NCI-H1694 (cell line): Measurements from ENCODE around the gene MIPOL1.
"Not testable (repeated sequence)": the region's sequence is repeated elsewhere in the genome, so short reads cannot be mapped to it uniquely, and the experiment has no call there.

ENCODE experiments used
- DNase-seq: peaks from one replicate; lab custom pipeline; 2025; lab: John Stamatoyannopoulos, UW

Gene MIPOL1, protein sequence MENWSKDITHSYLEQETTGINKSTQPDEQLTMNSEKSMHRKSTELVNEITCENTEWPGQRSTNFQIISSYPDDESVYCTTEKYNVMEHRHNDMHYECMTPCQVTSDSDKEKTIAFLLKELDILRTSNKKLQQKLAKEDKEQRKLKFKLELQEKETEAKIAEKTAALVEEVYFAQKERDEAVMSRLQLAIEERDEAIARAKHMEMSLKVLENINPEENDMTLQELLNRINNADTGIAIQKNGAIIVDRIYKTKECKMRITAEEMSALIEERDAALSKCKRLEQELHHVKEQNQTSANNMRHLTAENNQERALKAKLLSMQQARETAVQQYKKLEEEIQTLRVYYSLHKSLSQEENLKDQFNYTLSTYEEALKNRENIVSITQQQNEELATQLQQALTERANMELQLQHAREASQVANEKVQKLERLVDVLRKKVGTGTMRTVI

DNA sequence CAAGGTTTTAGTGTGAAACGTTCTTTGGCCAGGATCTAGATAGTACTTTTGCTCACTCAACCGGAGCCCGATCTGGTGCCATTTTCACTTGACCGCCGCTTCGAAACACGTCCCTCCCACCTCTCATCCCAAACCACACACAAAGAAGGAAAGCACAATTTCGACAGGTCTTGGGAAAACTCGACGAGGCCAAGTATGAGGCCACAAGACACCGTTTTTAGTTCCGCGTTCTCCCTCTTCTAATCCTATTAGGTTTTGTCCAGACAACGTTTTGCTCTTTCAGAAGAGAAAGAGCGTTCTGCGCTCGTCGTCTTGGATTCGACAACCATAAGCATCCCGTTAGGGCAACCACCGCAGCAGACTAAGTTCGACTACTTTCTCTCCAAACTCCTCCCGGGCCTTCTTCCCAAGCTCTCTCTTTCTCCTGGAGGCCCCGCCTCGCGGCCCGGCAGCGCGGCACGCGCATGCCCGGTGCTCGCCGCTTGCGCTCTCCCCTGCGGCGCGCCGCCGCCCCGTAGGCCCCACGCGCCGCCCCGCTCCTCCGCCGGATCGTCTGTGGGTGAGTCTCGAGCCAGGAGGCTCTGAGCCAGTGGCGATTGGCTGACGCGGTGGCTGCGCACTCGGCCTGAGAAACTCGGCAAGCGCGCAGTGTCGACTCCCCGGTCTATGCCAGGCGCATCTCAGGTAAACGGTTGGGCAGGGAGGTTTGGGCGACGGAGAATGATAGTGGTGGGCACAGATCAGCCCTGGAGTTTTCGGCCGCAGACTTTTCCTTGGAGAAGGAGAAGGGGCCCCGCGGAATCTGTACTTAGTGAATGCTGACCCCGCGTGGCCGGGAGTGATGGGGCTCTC, at the start of gene MIPOL1:
Gene MIPOL1 (plus strand): TSS at position 517 of the 852 bp plus-strand sequence. CDS start 49,952 bp downstream, outside the sequence.
- peak; percentile 33 for DNase-seq

DNA sequence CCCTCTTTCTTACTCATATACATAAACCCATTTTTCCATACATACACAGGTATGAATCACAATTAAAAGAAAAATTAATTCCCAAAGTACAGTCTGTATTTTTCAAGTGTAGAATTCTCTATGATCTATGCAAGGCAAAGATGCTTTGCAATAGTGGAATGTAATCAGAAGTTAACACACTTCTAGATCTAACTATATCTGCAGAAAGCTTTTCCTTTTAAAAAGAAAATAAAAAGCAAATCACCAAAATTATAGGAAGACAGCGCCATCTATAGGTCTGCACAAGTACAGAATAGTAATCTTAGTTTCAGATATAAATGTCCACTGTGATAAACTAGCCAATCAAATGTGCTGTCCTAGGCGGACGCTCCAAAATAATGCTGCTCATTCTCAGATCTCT, 47.3 kb upstream of the MIPOL1 start:
- DNase-seq = peak; percentile 65

DNA sequence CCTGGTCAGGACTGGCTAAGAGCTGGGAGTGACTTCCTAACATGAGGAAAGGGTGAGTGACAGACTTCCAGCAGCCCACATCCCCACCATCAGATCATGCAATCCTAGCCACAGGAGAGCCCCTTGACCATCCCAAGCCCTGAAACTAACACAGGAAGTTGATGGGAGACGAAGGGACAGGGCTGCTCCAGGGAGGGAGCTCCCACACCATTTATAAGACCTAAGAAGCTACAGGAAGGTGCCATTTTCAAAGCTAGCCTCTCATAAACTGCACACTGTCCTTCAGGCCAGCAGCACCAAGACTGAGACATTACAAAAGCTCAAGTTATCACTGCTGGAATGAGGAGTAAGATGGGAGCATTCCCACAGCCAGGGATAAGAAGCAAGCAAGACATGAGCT, 44.7 kb upstream of the MIPOL1 start:
- no peak for DNase-seq

DNA sequence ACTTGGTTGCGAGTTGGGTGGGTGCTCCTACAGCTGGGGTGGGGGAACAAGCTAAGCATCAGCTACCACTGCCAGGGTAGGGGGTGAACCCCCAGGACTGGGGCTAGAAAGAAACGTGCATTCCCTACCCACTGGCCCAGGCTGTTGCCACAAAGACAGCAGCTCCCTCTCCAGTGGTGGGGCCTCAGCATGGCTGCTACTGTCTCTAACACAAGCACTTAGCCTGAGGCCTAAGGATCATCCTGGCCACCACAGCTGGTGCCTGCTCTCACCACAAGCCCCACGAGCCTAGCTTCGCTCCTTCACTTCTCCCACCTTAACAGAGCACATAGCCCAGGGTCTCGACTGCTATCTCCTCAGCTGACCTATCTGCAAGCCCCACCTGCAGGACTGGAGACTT, 44.3 kb upstream of the MIPOL1 start:
- no peak for DNase-seq

DNA sequence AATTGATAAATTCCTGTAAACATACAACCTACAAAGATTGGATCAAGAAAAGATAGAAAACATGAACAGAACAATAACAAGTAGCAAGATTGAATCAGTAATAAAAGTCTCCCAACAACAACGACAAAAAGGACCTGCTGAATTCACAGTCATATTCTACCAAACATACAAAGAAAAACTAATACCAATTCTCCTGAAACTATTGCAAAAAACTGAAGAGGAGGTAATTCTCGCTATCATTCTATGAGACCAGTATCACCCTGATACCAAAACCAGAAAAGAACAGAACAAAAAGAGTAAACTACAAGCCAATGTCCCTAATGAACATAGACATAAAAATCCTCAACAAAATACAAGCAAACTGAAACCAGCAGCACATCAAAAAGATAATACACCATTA, 39.8 kb upstream of the MIPOL1 start:
- no peak for DNase-seq

DNA sequence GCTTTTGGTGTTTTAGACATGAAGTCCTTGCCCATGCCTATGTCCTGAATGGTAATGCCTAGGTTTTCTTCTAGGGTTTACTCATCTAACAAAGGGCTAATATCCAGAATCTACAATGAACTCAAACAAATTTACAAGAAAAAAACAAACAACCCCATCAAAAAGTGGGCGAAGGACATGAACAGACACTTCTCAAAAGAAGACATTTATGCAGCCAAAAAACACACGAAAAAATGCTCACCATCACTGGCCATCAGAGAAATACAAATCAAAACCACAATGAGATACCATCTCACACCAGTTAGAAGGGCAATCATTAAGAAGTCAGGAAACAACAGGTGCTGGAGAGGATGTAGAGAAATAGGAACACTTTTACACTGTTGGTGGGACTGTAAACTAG, 35.4 kb upstream of the MIPOL1 start:
- DNase-seq = not testable (repeated sequence)

DNA sequence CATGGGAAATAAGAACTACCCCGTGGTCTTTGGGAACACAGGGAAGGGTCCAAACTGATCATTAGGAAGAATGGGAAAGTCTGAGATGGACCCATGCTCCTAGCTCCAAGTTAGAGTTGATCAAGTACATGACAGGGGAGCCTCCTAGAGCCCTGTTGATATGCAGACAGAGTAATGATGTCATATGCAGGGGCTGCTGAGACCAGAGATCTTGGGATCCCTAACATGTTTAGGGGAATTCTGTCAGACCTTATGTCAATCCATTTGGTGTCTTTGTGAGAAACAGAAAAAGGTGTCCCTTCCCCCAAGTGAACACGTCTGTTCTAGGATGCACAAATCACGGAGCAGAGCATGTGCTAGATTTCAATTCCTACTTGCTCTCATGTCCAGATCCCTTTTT, 31.9 kb upstream of the MIPOL1 start:
- DNase-seq = no peak

DNA sequence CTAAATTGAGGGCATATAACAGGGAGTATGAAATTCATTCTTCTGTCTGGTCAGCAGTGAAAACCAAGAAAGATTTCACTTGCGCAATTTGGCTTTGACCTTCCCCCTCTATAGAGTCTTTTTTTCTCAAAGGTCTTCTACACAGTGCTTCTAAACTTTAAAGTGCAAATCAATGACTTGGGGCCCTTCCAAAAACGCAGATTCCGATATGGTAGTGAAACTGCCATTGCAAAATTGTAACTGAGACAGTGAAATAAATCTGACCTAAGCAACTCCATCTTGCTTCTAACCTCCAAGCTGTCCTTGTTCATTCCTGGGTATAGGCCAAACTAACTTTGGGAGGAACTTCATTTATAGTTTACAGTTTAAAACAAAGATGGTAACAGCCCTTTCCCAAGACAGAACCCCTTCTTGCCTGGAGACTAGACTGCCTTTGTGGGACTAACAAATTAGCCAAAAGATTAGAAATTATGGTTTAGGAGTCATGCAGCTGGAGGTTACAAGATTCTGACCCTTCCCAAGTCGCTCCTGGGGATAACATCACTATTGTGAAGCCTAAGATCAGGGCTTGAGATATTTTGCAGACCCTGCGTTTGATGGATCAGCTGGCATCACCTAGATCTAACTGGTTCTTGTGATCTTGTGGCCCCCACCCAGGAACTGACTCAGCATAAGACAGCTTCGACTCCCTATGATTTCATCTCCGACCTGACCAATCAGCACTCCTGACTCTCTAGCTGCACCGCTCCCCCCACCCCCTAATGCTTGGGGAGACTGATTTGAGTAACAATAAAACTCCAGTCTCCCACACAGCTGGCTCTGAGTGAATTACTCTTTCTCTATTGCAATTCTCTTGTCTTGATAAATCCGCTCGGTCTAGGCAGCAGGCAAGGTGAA, 30.3 kb upstream of the MIPOL1 start:
- DNase-seq = no peak

DNA sequence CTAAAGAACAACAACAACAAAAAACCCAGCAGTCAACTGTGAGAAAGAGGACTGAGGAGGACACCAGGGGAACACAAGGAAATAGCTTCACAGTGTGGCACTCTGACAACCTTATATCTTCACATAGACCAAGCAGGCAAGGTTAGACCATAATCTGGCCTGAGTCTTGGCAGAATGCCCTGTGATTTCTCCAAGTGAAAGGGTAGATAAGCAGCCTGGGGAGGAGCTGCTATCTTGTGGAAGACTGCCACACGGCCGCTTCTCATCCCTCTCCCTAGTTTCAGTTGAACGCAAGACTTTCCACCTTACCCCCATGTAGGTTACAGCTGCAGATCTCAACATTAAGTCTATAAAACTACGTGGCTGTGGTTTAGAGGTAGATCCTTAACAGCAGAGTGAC, 29.0 kb upstream of the MIPOL1 start:
- no peak for DNase-seq

DNA sequence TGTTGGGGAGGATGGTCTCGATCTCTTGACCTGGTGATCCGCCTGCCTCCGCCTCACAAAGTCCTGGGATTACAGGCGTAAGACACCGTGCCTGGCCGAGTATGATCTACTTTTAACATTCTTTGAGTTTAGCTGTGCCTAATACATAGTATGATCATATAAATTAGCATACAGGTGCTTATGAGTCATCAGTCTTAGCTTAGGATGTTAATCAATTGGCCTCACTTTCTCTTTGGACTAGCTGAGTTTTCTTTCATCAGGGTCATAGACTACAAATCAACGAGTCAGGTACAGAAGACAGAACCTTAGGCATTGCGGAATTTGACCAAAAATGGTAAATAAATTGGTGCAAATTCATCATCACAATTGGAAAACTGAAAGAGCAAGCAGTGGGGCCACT, 27.5 kb upstream of the MIPOL1 start:
- no peak for DNase-seq

DNA sequence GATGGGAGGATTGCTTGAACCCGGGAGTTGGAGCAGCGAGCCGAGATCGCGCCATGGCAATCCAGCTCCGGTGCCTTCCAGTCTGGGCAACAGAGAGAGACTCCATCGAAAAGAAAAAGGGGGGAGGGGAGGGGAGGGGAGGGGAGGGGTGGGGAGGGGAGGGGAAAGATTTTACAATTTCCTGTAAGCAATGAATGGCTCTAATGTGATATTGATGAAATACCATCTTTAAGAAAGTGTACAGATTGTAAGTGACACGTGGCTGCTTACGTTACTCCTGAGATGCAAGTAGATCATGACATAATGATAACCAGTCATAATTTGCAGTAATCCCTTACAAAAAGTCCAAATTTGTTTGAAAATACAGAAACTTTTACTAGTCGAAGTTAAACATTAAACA, 26.7 kb upstream of the MIPOL1 start:
- no peak for DNase-seq

DNA sequence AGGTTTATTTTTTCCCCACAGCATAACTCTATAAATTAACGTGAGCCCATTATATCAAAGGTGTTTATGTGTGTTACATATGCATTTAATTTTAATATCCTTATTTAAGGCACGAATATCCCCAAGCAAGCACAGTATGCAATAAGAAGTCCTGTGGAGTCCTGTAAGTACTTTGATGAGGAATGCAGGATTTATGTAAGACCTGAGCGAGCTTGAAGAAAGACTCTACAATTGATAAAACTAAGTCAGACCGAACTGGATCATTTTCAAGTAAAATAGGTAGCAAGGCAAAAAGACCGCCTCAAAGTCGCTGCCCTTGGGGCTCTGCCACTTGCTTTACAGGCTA, 26.1 kb upstream of the MIPOL1 start:
- no peak for DNase-seq

DNA sequence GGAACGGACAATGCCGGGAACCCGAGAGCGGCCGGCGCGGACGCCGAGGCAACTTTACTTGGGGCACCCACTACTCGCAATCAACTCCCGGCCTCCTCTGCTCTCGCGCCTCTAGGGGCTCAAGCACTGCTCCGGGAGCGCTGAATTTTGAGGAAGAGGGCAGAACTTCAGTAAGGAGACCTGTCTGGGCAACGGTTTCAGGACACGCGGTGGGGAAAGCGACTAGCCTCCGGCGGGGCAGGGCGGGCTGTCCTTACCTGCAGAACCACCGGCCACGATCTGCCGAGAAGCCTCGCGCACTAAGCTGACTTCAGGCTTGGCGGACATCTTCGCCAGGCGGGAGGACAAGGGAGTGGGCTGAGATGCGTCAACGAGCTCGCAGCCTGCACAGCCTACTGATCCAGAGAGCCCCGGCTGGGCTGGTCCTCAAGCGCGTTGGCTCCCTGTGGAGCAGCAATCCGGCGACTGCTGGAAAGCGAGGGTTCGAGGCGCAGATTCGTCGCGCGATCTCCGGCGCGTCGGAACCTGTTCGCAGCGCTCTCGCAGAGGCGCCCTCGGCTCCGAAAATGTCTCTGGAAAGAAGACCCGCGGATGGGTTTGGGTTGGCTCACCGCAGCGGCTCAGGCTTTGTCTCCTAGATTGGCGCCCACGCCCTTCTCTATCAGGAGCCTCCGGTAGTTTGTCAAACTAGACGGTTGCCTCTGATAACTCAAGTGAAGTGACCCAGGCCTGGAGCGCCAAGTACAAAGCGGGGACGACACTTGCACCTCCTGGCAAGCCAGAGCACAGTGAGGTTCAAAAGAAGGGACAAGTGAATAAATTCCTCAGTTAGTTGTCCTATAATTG, 25.5 kb upstream of the MIPOL1 start, which contains the start of gene SLC25A21:
Gene SLC25A21 (minus strand): TSS at position 583 of the 846 bp plus-strand sequence.
- DNase-seq = peak; percentile 75

DNA sequence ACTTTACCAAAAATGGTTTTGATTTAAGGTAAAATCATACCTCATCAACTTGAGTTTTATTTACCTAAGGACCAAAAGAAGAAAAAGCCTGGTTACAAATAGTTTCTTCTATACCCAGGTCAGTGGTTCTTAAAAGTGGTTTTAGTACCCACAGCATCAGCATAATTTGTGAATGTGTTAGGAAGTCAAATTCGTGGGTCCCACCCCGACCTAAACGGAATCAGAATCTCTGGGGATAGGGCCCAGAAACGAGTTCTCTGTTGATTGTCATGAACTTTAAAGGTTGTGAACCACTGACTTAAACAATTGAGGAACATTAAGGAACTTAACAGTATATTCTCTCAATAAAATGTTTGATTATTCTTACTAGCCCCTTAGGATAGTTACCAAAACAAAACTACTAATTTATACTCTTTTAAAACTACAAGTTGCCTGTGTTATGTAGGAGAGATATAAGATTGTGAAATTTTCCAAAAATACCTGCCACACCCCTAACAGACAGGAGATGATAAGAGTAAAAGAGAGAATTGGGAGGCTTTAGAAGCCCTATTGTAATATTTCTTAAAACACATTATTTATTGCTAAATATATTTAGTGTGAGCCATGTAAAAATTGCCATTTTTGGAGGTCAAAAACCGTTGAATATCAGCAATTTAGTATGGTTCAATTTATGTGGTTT, 24.7 kb upstream of the MIPOL1 start:
- no peak for DNase-seq

DNA sequence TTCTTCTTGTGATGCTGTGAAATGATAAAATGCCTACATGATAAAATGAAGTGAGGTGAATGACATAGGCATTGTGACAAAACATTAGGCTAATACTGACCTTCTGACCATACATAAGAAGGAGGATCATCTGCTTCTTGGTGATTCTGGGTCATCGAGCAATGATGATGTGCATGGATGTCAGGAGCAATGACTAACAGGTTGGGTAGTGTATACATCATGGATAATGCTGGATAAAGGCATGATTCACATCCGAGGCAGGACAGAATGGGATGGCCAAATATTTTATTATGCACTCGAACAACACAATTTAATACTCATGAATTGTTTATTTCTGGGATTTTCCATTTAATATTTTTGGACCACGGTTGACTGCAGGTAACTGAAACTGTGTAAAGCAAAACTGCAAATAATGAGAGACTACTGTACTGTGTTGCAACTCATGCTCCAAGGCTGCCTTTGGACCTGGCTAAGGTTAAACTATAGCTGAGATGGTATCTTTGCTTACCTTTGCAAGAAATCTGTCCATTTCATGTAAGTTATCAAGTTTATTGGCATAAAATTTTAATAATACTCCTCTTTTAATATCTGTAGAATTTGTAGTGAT, 17.7 kb upstream of the MIPOL1 start:
- no peak for DNase-seq

DNA sequence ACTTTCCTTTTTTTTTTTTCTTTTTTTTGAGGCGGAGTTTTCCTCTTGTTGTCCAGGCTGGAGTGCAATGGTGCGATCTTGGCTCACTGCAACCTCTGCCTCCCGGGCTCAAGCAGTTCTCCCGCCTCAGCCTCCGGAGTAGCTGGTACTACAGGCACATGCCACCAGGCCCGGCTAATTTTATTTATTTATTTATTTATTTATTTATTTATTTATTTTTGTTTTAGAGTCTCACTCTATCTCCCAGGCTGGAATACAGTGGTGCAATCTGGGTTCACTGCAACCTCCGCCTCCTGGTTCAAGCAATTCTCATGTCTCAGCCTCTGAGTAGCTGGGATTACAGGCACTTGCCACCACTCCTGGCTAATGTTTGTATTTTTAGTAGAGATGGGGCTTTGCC, 16.9 kb upstream of the MIPOL1 start:
- DNase-seq = not testable (repeated sequence)

DNA sequence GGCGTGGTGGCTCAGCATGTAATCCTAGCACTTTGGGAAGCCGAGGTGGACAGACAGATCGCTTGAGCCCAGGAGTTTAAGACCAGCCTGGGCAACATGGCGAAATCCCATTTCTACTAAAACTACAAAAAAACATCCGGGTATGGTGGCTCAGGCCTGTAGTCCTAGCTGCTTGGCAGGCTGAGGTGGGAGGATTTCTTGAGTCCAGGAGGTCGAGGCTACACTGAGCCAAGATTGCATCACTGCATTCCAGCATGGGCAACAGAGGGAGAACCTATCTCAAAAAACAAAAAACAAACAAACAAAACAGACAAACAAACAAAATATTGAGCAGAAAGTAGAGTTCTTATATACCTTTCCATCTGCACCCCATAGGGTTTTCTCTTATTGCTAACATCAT, 16.3 kb upstream of the MIPOL1 start:
- DNase-seq = no peak

DNA sequence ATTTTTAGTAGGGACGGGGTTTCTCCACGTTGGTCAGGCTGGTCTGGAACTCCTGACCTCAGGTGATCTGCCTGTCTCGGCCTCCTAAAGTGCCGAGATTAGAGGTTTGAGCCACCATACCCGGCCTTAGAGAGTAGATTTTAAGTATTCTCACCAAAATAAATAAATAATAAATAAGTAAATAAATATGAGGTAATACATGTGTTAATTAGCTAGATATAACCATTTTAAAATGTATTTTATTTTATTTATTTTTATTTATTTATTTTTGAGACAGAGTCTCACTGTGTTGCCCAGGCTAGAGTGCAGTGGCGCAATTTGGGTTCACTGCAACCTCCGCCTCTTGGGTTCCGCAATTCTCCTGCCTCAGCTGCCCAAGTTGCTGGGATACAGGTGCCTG, 13.2 kb upstream of the MIPOL1 start:
- DNase-seq = not testable (repeated sequence)

DNA sequence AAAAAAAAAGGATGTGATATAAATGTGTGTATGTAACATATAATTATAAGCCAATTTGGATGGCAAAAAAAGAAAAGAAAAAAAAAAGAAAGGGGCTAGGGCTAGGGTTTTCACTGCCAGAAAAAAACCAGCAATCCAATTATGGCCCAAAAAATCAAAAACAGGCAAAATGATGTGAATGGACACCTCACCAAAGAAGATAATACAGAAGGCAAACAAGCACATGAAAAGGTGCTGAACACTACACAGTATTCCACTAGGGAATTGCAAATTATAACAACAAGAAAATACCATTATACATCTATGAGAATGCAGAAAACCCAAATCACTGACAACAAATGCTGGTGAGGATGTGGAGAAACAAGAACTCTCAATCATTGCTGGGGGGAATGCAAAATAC, 12.1 kb upstream of the MIPOL1 start:
- no peak for DNase-seq

DNA sequence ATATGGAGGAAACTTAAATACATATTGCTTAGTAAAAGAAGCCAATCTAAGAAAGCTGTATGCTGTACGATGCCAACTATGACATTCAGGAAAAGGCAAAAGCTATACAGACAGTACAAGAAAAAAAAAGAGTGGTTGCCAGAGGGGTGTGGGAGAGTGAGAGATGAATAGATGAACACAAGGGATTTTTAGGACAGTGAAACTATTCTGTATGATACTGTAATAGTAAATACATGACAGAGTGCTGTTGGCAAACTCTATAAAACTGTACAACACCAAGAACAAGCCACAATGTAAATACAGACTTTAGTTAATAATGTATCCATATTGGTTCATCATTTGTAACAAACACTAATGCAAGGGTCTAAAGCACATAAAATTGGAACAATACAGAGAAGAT, 10.9 kb upstream of the MIPOL1 start:
- DNase-seq = no peak
